ENCODE measurements around the gene CDK15.

DNA sequence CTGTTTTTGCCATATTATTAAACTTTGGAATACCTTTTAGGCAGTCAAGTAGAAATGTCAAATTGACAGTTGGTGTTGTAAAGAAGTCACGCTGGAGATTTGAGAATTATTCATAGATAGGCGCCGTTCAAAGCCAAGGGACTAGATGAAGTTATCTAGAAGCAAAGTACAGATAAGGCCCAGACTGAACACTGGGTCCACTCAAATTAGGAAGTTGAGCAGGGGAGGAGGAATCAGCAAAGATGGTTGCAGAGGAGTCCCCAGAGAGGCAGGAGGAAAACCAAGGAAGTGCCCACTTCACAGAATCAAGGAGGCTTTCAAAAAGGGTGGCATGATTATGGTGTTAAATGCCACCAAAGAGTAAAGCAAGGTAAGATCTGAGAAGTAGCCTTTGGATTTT, 16.0 kb upstream of the CDK15 start:
- TF ChIP-seq, protein P1, sequence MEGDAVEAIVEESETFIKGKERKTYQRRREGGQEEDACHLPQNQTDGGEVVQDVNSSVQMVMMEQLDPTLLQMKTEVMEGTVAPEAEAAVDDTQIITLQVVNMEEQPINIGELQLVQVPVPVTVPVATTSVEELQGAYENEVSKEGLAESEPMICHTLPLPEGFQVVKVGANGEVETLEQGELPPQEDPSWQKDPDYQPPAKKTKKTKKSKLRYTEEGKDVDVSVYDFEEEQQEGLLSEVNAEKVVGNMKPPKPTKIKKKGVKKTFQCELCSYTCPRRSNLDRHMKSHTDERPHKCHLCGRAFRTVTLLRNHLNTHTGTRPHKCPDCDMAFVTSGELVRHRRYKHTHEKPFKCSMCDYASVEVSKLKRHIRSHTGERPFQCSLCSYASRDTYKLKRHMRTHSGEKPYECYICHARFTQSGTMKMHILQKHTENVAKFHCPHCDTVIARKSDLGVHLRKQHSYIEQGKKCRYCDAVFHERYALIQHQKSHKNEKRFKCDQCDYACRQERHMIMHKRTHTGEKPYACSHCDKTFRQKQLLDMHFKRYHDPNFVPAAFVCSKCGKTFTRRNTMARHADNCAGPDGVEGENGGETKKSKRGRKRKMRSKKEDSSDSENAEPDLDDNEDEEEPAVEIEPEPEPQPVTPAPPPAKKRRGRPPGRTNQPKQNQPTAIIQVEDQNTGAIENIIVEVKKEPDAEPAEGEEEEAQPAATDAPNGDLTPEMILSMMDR (IDR thresholded peaks at IDR 0.05), result no peak
- TF ChIP-seq POLR2A (IDR thresholded peaks at IDR 0.05) (no peak), EP300 (IDR thresholded peaks at IDR 0.05) (no peak)

Data from gastroesophageal sphincter (tissue), 3 donors.